HCT116 (cell line): ENCODE measurements around the gene UTS2.

Experiments
- CBX3 ChIP-seq: IDR thresholded peaks from 2 replicates; pipeline ENCODE4 v1.6.1; 2012; ENCODE audit warnings: low read depth
- CTCF ChIP-seq, 3 experiments: fragments of 200-600 bp in 1 of 3; sonication (generic) in 1 of 3; IDR thresholded peaks in 2 of 3; conservative IDR thresholded peaks in 1 of 3; 2 replicates each; pipeline ENCODE4 v1.5.1; 2012 to 2017; ENCODE audit warnings: low read depth in 2 of 3, low read length in 2 of 3, antibody characterized with exemption in 1 of 3, borderline replicate concordance in 1 of 3, control low read depth in 1 of 3, mild to moderate bottlenecking in 1 of 3, mixed read lengths in 1 of 3, mixed run types in 1 of 3, moderate library complexity in 1 of 3; ENCODE audit not compliant: insufficient read depth in 1 of 3
- EZH2 ChIP-seq: fragments of 200-600 bp; sonication (generic); IDR thresholded peaks from 2 replicates; pipeline ENCODE4 v1.6.1; 2017; ENCODE audit warnings: antibody characterized with exemption, mixed run types
- POLR2A ChIP-seq: IDR thresholded peaks from 2 replicates; pipeline ENCODE4 v1.7.0; 2011; ENCODE audit warnings: borderline replicate concordance; ENCODE audit not compliant: insufficient read depth, insufficient read length; ENCODE audit errors: extremely low read depth
- RAD21 ChIP-seq: IDR thresholded peaks from 2 replicates; pipeline ENCODE4 v1.6.1; 2012; ENCODE audit warnings: low read depth, mild to moderate bottlenecking
- REST ChIP-seq: IDR thresholded peaks from 2 replicates; pipeline ENCODE4 v1.6.1; 2012; ENCODE audit warnings: low read depth

- TF ChIP-seq REST (no peak), CBX3 (no peak), CTCF (IDR thresholded peaks at IDR 0.05 in 2 of 3, conservative IDR thresholded peaks at IDR 0.05 in 1 of 3; ENCODE audit: borderline replicate concordance in 1 of 3, insufficient read depth in 1 of 3, low read depth in 2 of 3, low read length in 2 of 3) (no peak), RAD21 (no peak), EZH2 (no peak), POLR2A (no peak)
These were observed 28.2 kb downstream of the UTS2 start for GRCh38 chr1:7824701-7825100.
